Endothelial cell of umbilical vein (primary cell): ENCODE data around the gene CYP4F8. TPM values are rescaled to one million over a fixed set of nuclear protein-coding genes. Genes with fewer than 3 reads are reported as not detected.

Source experiments
- BruUV-seq: library from RNA; stranded (reverse); fragments of 400-500 nt; replicated peaks from 2 replicates; lab custom pipeline; 2021; lab: Mats Ljungman, UMichigan
- CTCF ChIA-PET: fragments of 300-600, 350-600 bp; sonication (Branson Sonifier 250); formaldehyde crosslinking; loops from one replicate; lab custom pipeline; 2021; ENCODE audit warnings: antibody characterized with exemption, inconsistent platforms; lab: Charles Lee
- POLR2A ChIA-PET: fragments of 300-600, 350-600 bp; sonication (Branson Sonifier 250); formaldehyde crosslinking; loops from one replicate; lab custom pipeline; 2021; ENCODE audit warnings: antibody characterized with exemption, inconsistent platforms; lab: Charles Lee
- DNase-seq: peaks from one replicate; pipeline ENCODE4 v3.0.0-alpha.2; 2011; ENCODE audit warnings: low read depth, low spot score
- FAIRE-seq: peaks from 2 replicates; lab custom pipeline; 2011; peaks lifted over from hg19 to GRCh38; lab: Jason Lieb, UNC
- H2AFZ ChIP-seq: 2 replicates; pipeline ENCODE4 v1.6.0; 2012; ENCODE audit warnings: low read depth, low read length, control low read depth, inconsistent platforms
- H3K27ac ChIP-seq: 2 replicates; pipeline ENCODE4 v1.5.1; 2011; ENCODE audit warnings: low read depth, mild to moderate bottlenecking, control low read depth, low read length, moderate library complexity; ENCODE audit not compliant: insufficient read depth
- H3K27me3 ChIP-seq, 2 experiments: 2 replicates each; pipeline versions ENCODE4 v1.6.0 to v1.6.1; 2011; ENCODE audit warnings: low read length in 2 of 2, mixed read lengths in 1 of 2; ENCODE audit not compliant: control insufficient read depth in 2 of 2, insufficient read depth in 2 of 2
- H3K36me3 ChIP-seq, 2 experiments: 2 replicates in 1 of 2; 3 replicates in 1 of 2; pipeline ENCODE4 v1.5.1; 2011; ENCODE audit warnings: low read length in 2 of 2, mild to moderate bottlenecking in 1 of 2, moderate library complexity in 1 of 2; ENCODE audit not compliant: control insufficient read depth in 2 of 2, insufficient read depth in 2 of 2; ENCODE audit errors: extremely low read depth in 1 of 2
- H3K4me1 ChIP-seq: 3 replicates; pipeline ENCODE4 v1.5.1; 2011; ENCODE audit warnings: mild to moderate bottlenecking, low read length; ENCODE audit not compliant: control insufficient read depth, insufficient read depth; ENCODE audit errors: extremely low read depth
- H3K4me2 ChIP-seq: 2 replicates; pipeline ENCODE4 v1.6.1; 2011; ENCODE audit warnings: low read length, control low read depth, mixed read lengths; ENCODE audit not compliant: insufficient read depth
- H3K4me3 ChIP-seq, 3 experiments: fragments of 200-600 bp in 1 of 3; sonication (generic), shearing (Covaris generic) in 1 of 3; replicated peaks in 1 of 3; 2 replicates each; pipeline ENCODE4 v1.5.1; 2011 to 2016; ENCODE audit warnings: control low read depth in 3 of 3, low read length in 3 of 3, mild to moderate bottlenecking in 2 of 3, inconsistent platforms in 1 of 3, low read depth in 1 of 3, moderate library complexity in 1 of 3; ENCODE audit not compliant: insufficient read depth in 1 of 3
- H3K79me2 ChIP-seq: 2 replicates; pipeline ENCODE4 v1.6.0; 2012; ENCODE audit warnings: low read length, inconsistent platforms; ENCODE audit not compliant: control insufficient read depth, insufficient read depth
- H3K9ac ChIP-seq: replicated peaks from 2 replicates; pipeline ENCODE3; 2011; ENCODE audit warnings: low read length, control low read depth; ENCODE audit not compliant: insufficient read depth; ENCODE audit errors: extremely low read depth
- H3K9me1 ChIP-seq: replicated peaks from 3 replicates; pipeline ENCODE4 v1.6.0; 2011; ENCODE audit warnings: mild to moderate bottlenecking, low read length; ENCODE audit not compliant: control insufficient read depth, insufficient read depth; ENCODE audit errors: extremely low read depth
- H3K9me3 ChIP-seq: replicated peaks from 2 replicates; pipeline ENCODE4 v1.5.1; 2012; ENCODE audit warnings: low read length, inconsistent platforms; ENCODE audit not compliant: control insufficient read depth, insufficient read depth
- H4K20me1 ChIP-seq: replicated peaks from 2 replicates; pipeline ENCODE3; 2011; ENCODE audit warnings: mild to moderate bottlenecking, low read length; ENCODE audit not compliant: control insufficient read depth, insufficient read depth; ENCODE audit errors: extremely low read depth
- EZH2 ChIP-seq: IDR thresholded peaks from 2 replicates; pipeline ENCODE4 v1.6.1; 2012; ENCODE audit warnings: borderline replicate concordance, low read depth, mild to moderate bottlenecking, moderate library complexity, low read length, inconsistent platforms; ENCODE audit not compliant: severe bottlenecking
- FOS ChIP-seq: IDR thresholded peaks from 2 replicates; pipeline ENCODE4 v1.6.1; 2011; ENCODE audit warnings: mild to moderate bottlenecking, low read length, moderate library complexity, borderline replicate concordance; ENCODE audit not compliant: insufficient read depth
- GATA2 ChIP-seq: IDR thresholded peaks from 2 replicates; pipeline ENCODE4 v1.7.0; 2011; ENCODE audit warnings: low read depth, mild to moderate bottlenecking, moderate library complexity, mixed read lengths, low read length; ENCODE audit not compliant: insufficient read length, insufficient read depth
- JUN ChIP-seq: IDR thresholded peaks from 2 replicates; pipeline ENCODE4 v1.6.1; 2011; ENCODE audit warnings: borderline replicate concordance, low read depth; ENCODE audit not compliant: insufficient read length, insufficient read depth
- MYC ChIP-seq: IDR thresholded peaks from one replicate; pipeline ENCODE4 v1.6.1; 2011; ENCODE audit warnings: mild to moderate bottlenecking, low read depth, low read length
- POLR2A ChIP-seq: IDR thresholded peaks from 2 replicates; pipeline ENCODE4 v1.6.1; 2012; ENCODE audit warnings: low read depth, mild to moderate bottlenecking, control low read depth, low read length
- POLR2AphosphoS5 ChIP-seq: IDR thresholded peaks from 2 replicates; pipeline ENCODE4 v1.6.1; 2012; ENCODE audit warnings: low read depth, mild to moderate bottlenecking, control low read depth, low read length, moderate library complexity; ENCODE audit not compliant: insufficient read depth
- dilution Hi-C: fragments of 300-500 bp; cut with MboI; formaldehyde crosslinking; loops from one replicate; pipeline ENCODE4 v1.15.0; 2019; ENCODE audit warnings: low sequenced_read_pairs; ENCODE audit not compliant: extremely low pct_ligation_motif_present
- intact Hi-C: fragments of 100-400 bp; cut with micrococcal nuclease; formaldehyde crosslinking; loops from one replicate; pipeline ENCODE4 v1.10.0; 2022
- polyA plus RNA-seq, 4 experiments: library from polyadenylated mRNA; depleted of rRNA in 3 of 4; stranded (reverse) in 3 of 4; unstranded in 1 of 4; fragments of >200 nt; gene quantifications; 2 replicates each; pipeline versions ENCODE4 v1.2.1 to v1.2.3, GENCODE V29; 2011 to 2012; ENCODE audit warnings: missing spikeins in 1 of 4
- total RNA-seq: library from RNA; stranded (reverse); gene quantifications from 2 replicates; pipeline ENCODE4 v1.2.3, GENCODE V29; 2021
- TF ChIP-seq, protein P1 (sequence below): IDR thresholded peaks from 2 replicates; pipeline ENCODE4 v1.6.1; 2011; ENCODE audit not compliant: insufficient read depth, insufficient read length
- TF ChIP-seq, protein P2 (sequence below), 2 donors: IDR thresholded peaks; 1 replicate in 1 of 2; 2 replicates in 1 of 2; pipeline ENCODE4 v1.5.1; 2011; ENCODE audit warnings: low read length in 2 of 2, mild to moderate bottlenecking in 2 of 2, moderate library complexity in 2 of 2, control low read depth in 1 of 2, inconsistent platforms in 1 of 2, low read depth in 1 of 2; ENCODE audit not compliant: insufficient read depth in 1 of 2; ENCODE audit errors: extremely low read depth in 1 of 2

CYP4F8 gene
- total and polyA plus RNA-seq, 2 donors (not counting 3 experiments of a cell fraction or from before 2014, with no cell fraction given) = not detected

GRCh38 chr19:15663247-15663646 lies 48.2 kb downstream of the CYP4F8 start:
- dilution Hi-C loops = no loop called here
- no peaks in the 10 kb centered on the region for H3K4me1 ChIP-seq
- intact Hi-C loops = no loop called here
- TF ChIP-seq POLR2A (no peak), POLR2AphosphoS5 (no peak), JUN (no peak), MYC (no peak), EZH2 (no peak), FOS (no peak), GATA2 (no peak)
- TF ChIP-seq, protein P1, sequence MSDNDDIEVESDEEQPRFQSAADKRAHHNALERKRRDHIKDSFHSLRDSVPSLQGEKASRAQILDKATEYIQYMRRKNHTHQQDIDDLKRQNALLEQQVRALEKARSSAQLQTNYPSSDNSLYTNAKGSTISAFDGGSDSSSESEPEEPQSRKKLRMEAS = no peak
- TF ChIP-seq, protein P2, sequence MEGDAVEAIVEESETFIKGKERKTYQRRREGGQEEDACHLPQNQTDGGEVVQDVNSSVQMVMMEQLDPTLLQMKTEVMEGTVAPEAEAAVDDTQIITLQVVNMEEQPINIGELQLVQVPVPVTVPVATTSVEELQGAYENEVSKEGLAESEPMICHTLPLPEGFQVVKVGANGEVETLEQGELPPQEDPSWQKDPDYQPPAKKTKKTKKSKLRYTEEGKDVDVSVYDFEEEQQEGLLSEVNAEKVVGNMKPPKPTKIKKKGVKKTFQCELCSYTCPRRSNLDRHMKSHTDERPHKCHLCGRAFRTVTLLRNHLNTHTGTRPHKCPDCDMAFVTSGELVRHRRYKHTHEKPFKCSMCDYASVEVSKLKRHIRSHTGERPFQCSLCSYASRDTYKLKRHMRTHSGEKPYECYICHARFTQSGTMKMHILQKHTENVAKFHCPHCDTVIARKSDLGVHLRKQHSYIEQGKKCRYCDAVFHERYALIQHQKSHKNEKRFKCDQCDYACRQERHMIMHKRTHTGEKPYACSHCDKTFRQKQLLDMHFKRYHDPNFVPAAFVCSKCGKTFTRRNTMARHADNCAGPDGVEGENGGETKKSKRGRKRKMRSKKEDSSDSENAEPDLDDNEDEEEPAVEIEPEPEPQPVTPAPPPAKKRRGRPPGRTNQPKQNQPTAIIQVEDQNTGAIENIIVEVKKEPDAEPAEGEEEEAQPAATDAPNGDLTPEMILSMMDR (IDR thresholded peaks at IDR 0.05; ENCODE audit: extremely low read depth in 1 of 2, insufficient read depth in 1 of 2, low read depth in 1 of 2, low read length in 2 of 2) = no peak
- no peaks in the 10 kb centered on the region for H3K36me3 ChIP-seq
- no peak overlapping the region for H3K4me3 ChIP-seq
- H3K9ac ChIP-seq = no peak overlapping the region
- no peaks in the 10 kb centered on the region for H3K79me2 ChIP-seq
- DNase-seq (no peak), FAIRE-seq (no peak)
- POLR2A ChIA-PET = no interaction called here
- no peaks in the 10 kb centered on the region for H3K27me3 ChIP-seq
- no peaks in the 10 kb centered on the region for H3K9me1 ChIP-seq
- no peak overlapping the region for H3K4me2 ChIP-seq
- BruUV-seq = no TSS peak
- no peaks in the 10 kb centered on the region for H4K20me1 ChIP-seq
- H3K27ac ChIP-seq = no peak overlapping the region
- CTCF ChIA-PET = no interaction called here
- no peak overlapping the region for H2AFZ ChIP-seq
- H3K9me3 ChIP-seq = no peaks in the 10 kb centered on the region
